H1 (cell line): Measurements from ENCODE around the gene SPI1. TPM values are rescaled to one million over a fixed set of nuclear protein-coding genes. Genes with fewer than 3 reads are reported as not detected.

Experiments
- CTCF ChIA-PET: fragments of 300-600 bp; sonication (Branson Sonifier 250); formaldehyde crosslinking; loops from one replicate; lab custom pipeline; 2021; ENCODE audit not compliant: partially characterized antibody; lab: Charles Lee
- POLR2A ChIA-PET: fragments of 300-600 bp; sonication (Branson Sonifier 250); formaldehyde crosslinking; loops from one replicate; lab custom pipeline; 2021; ENCODE audit warnings: inconsistent platforms; ENCODE audit not compliant: partially characterized antibody; lab: Charles Lee
- DNase-seq, 2 experiments: peaks; one replicate each; pipeline versions ENCODE4 v3.0.0 to v3.0.0-alpha.2; 2010 to 2022; ENCODE audit warnings: low spot score in 2 of 2, low read depth in 1 of 2, mixed read lengths in 1 of 2
- FAIRE-seq: peaks from 2 replicates; lab custom pipeline; 2011; peaks lifted over from hg19 to GRCh38; lab: Jason Lieb, UNC
- H2AFZ ChIP-seq: 2 replicates; pipeline ENCODE4 v1.8.1; 2012; ENCODE audit warnings: low read length, inconsistent platforms
- H2AK5ac ChIP-seq: 2 replicates; pipeline ENCODE4 v1.6.1; 2013; ENCODE audit warnings: low read depth, low read length
- H2BK120ac ChIP-seq: replicated peaks from 2 replicates; pipeline ENCODE3; 2013; ENCODE audit warnings: low read depth, low read length, inconsistent platforms
- H2BK12ac ChIP-seq: 2 replicates; pipeline ENCODE4 v1.6.1; 2013; ENCODE audit warnings: low read depth, low read length
- H2BK15ac ChIP-seq: 2 replicates; pipeline ENCODE4 v1.6.1; 2013; ENCODE audit warnings: low read length
- H2BK20ac ChIP-seq: 2 replicates; pipeline ENCODE4 v1.6.1; 2013; ENCODE audit warnings: low read length
- H2BK5ac ChIP-seq: 2 replicates; pipeline ENCODE4 v1.6.1; 2013; ENCODE audit warnings: low read depth, low read length
- H3K14ac ChIP-seq: 2 replicates; pipeline ENCODE4 v1.6.1; 2013; ENCODE audit warnings: inconsistent platforms; ENCODE audit not compliant: insufficient read length
- H3K18ac ChIP-seq: 2 replicates; pipeline ENCODE4 v1.6.1; 2013; ENCODE audit warnings: low read length; ENCODE audit errors: extremely low read depth
- H3K23ac ChIP-seq: 2 replicates; pipeline ENCODE4 v1.6.1; 2013; ENCODE audit warnings: inconsistent platforms; ENCODE audit not compliant: insufficient read length
- H3K23me2 ChIP-seq: 2 replicates; pipeline ENCODE4 v1.6.1; 2013; ENCODE audit warnings: low read depth, low read length
- H3K27ac ChIP-seq: 2 replicates; pipeline ENCODE4 v1.6.1; 2011; ENCODE audit warnings: low read depth, low read length, inconsistent platforms
- H3K27me3 ChIP-seq, 4 experiments: replicated peaks in 1 of 4; 1 replicate in 1 of 4; 2 replicates in 3 of 4; pipeline versions ENCODE4 v1.6.1 to v1.8.1; 2011 to 2013; ENCODE audit warnings: low read length in 3 of 4, mild to moderate bottlenecking in 3 of 4, inconsistent platforms in 2 of 4, mixed read lengths in 2 of 4, moderate library complexity in 1 of 4; ENCODE audit not compliant: control insufficient read depth in 3 of 4, insufficient read depth in 3 of 4; ENCODE audit errors: extremely low read depth in 1 of 4
- H3K36me3 ChIP-seq, 4 experiments: 2 replicates each; pipeline versions ENCODE4 v1.6.1 to v1.8.1; 2011 to 2013; ENCODE audit warnings: mild to moderate bottlenecking in 4 of 4, low read length in 3 of 4, moderate library complexity in 2 of 4, control low read depth in 1 of 4, inconsistent platforms in 1 of 4; ENCODE audit not compliant: insufficient read depth in 4 of 4, control insufficient read depth in 2 of 4
- H3K4ac ChIP-seq: replicated peaks from 2 replicates; pipeline ENCODE3; 2013; ENCODE audit warnings: low read length, low read depth, mixed read lengths, inconsistent platforms; ENCODE audit not compliant: insufficient read length
- H3K4me1 ChIP-seq, 4 experiments: replicated peaks in 1 of 4; 1 replicate in 1 of 4; 2 replicates in 3 of 4; pipeline versions ENCODE4 v1.6.1 to v1.8.1; 2011 to 2013; ENCODE audit warnings: low read length in 3 of 4, inconsistent platforms in 2 of 4, mixed read lengths in 1 of 4; ENCODE audit not compliant: insufficient read depth in 4 of 4, control insufficient read depth in 3 of 4
- H3K4me2 ChIP-seq, 2 experiments: 2 replicates each; pipeline versions ENCODE4 v1.6.1 to v1.8.1; 2011 to 2013; ENCODE audit warnings: low read depth in 2 of 2, low read length in 2 of 2, control low read depth in 1 of 2, inconsistent platforms in 1 of 2, mild to moderate bottlenecking in 1 of 2; ENCODE audit not compliant: insufficient read depth in 1 of 2
- H3K4me3 ChIP-seq, 4 experiments: fragments of 200-600, 300-600 bp in 1 of 4; sonication (generic), shearing (Covaris generic), sonication (Bioruptor Twin) in 1 of 4; 2 replicates each; pipeline versions ENCODE4 v1.5.1 to v1.8.1; 2011 to 2016; ENCODE audit warnings: low read length in 4 of 4, low read depth in 3 of 4, control low read depth in 2 of 4, inconsistent platforms in 2 of 4, mild to moderate bottlenecking in 2 of 4, mixed read lengths in 1 of 4, moderate library complexity in 1 of 4; ENCODE audit not compliant: insufficient read depth in 2 of 4; ENCODE audit errors: extremely low read depth in 1 of 4
- H3K56ac ChIP-seq: replicated peaks from 2 replicates; pipeline ENCODE3; 2013; ENCODE audit warnings: low read depth, mild to moderate bottlenecking, mixed read lengths, low read length, inconsistent platforms; ENCODE audit not compliant: insufficient read length
- H3K79me1 ChIP-seq: 2 replicates; pipeline ENCODE4 v1.6.1; 2013; ENCODE audit warnings: low read depth, low read length, control low read depth
- H3K79me2 ChIP-seq, 2 experiments: 2 replicates each; pipeline versions ENCODE4 v1.6.1 to v1.8.1; 2012 to 2013; ENCODE audit warnings: low read length in 2 of 2, mild to moderate bottlenecking in 2 of 2, inconsistent platforms in 1 of 2; ENCODE audit not compliant: insufficient read depth in 2 of 2, control insufficient read depth in 1 of 2
- H3K9ac ChIP-seq, 4 experiments: replicated peaks in 1 of 4; 1 replicate in 1 of 4; 2 replicates in 3 of 4; pipeline versions ENCODE4 v1.6.1 to v1.8.1; 2011 to 2013; ENCODE audit warnings: low read depth in 3 of 4, low read length in 3 of 4, control low read depth in 2 of 4, mild to moderate bottlenecking in 2 of 4, moderate library complexity in 2 of 4, inconsistent platforms in 1 of 4; ENCODE audit errors: extremely low read depth in 1 of 4
- H3K9me3 ChIP-seq, 2 experiments: 2 replicates each; pipeline versions ENCODE4 v1.6.1 to v1.8.1; 2012 to 2013; ENCODE audit warnings: mild to moderate bottlenecking in 2 of 2, moderate library complexity in 2 of 2, control low read depth in 1 of 2, inconsistent platforms in 1 of 2, low read depth in 1 of 2, low read length in 1 of 2, mixed read lengths in 1 of 2; ENCODE audit not compliant: insufficient read depth in 2 of 2
- H4K20me1 ChIP-seq, 2 experiments: replicated peaks in 1 of 2; 2 replicates each; pipeline versions ENCODE3 to v1.8.1; 2011 to 2013; ENCODE audit warnings: inconsistent platforms in 2 of 2, low read length in 2 of 2, mild to moderate bottlenecking in 1 of 2; ENCODE audit not compliant: insufficient read depth in 2 of 2, control insufficient read depth in 1 of 2
- H4K5ac ChIP-seq: 2 replicates; pipeline ENCODE4 v1.6.1; 2013; ENCODE audit warnings: low read length, low read depth, mixed read lengths, inconsistent platforms; ENCODE audit not compliant: insufficient read length
- H4K8ac ChIP-seq: 2 replicates; pipeline ENCODE4 v1.8.0; 2013; ENCODE audit warnings: mild to moderate bottlenecking, moderate library complexity, low read length, inconsistent platforms; ENCODE audit not compliant: insufficient read depth; ENCODE audit errors: extremely low read depth
- H4K91ac ChIP-seq: replicated peaks from 2 replicates; pipeline ENCODE3; 2013; ENCODE audit warnings: low read length, mixed read lengths, inconsistent platforms; ENCODE audit not compliant: insufficient read length
- BACH1 ChIP-seq: IDR thresholded peaks from 2 replicates; pipeline ENCODE4 v1.6.1; 2012; ENCODE audit warnings: low read length, improper control_type of control experiment
- CBX5 ChIP-seq: fragments of 300-800, 300-1000 bp; sonication (generic); IDR thresholded peaks from 2 replicates; pipeline ENCODE4 v1.7.1; 2016; ENCODE audit warnings: antibody characterized with exemption, low read length, low read depth
- NRF1 ChIP-seq: IDR thresholded peaks from 2 replicates; pipeline ENCODE4 v1.6.1; 2011; ENCODE audit warnings: mild to moderate bottlenecking, low read depth, low read length, improper control_type of control experiment
- POLR2A ChIP-seq, 2 experiments: IDR thresholded peaks; 1 replicate in 1 of 2; 2 replicates in 1 of 2; pipeline ENCODE4 v1.6.1; 2011; ENCODE audit warnings: low read depth in 2 of 2, low read length in 2 of 2, mild to moderate bottlenecking in 2 of 2; ENCODE audit errors: control extremely low read depth in 1 of 2
- WGBS, 2 experiments: shearing (Covaris generic) in 1 of 2; methylation state at CpG; one replicate each; pipeline versions ENCODE4 v1.1.6 to v1.1.7; 2013 to 2015; ENCODE audit warnings: low lambda C conversion rate in 2 of 2, mixed read lengths in 2 of 2, inconsistent platforms in 1 of 2, low coverage in 1 of 2, missing lambda C conversion rate in 1 of 2; ENCODE audit not compliant: insufficient replicate concordance in 2 of 2, insufficient coverage in 1 of 2, insufficient read length in 1 of 2; ENCODE audit errors: extremely low coverage in 1 of 2, missing lambda C conversion rate in 1 of 2; 5-methylcytosine and 5-hydroxymethylcytosine counted together
- polyA plus RNA-seq, 7 experiments: library from polyadenylated mRNA; depleted of rRNA in 3 of 7; stranded (reverse) in 5 of 7; unstranded in 2 of 7; fragments of >200 nt in 5 of 7; fragments of 200-250 nt in 2 of 7; gene quantifications; 1 replicate in 5 of 7; 2 replicates in 1 of 7; 4 replicates in 1 of 7; pipeline versions ENCODE4 v1.2.1 to v1.2.3, GENCODE V29; 2011 to 2013; ENCODE audit warnings: missing spikeins in 2 of 7, mixed read lengths in 2 of 7
- total RNA-seq: library from RNA; stranded (reverse); fragmentation: NEBNext Ultra II Directional; extraction: Animal tissue kit (Norgen Biotek cat#: 25700); gene quantifications from 2 replicates; pipeline ENCODE4 v1.2.1, GENCODE V29; 2021

SPI1 gene
- total and polyA plus RNA-seq, 2 of the 8 experiments (the other 6 are each of a cell fraction or from before 2014, with no cell fraction given) = 0.12 TPM; not detected in 1

- H3K9me3 ChIP-seq = no peaks in the 10 kb centered on the region
- no peak overlapping the region for H3K14ac ChIP-seq
- no peak for TF ChIP-seq CBX5
- no peak for TF ChIP-seq BACH1
- no peak for TF ChIP-seq POLR2A (IDR thresholded peaks at IDR 0.05; ENCODE audit: control extremely low read depth in 1 of 2, low read depth in 2 of 2, low read length in 2 of 2)
- TF ChIP-seq NRF1 = no peak
- no peak overlapping the region for H2BK5ac ChIP-seq
- WGBS, 2 experiments = 84% methylated on average over 14 of the region's 19 CpGs; no CpG with 5 or more reads in 1 of the 2 experiments
- H3K79me2 ChIP-seq = no peaks in the 10 kb centered on the region
- H2AK5ac ChIP-seq = no peak overlapping the region
- no peak overlapping the region for H2AFZ ChIP-seq
- no peak overlapping the region for H2BK15ac ChIP-seq
- peaks cover 5 to 17% (median 12%) of the 10 kb centered on the region in 4 experiments; a peak in 6 of 8 replicates for H3K36me3 ChIP-seq
- H3K27ac ChIP-seq = no peak overlapping the region
- H4K8ac ChIP-seq = no peak overlapping the region
- no peaks in the 10 kb centered on the region for H3K23me2 ChIP-seq
- H3K9ac ChIP-seq = no peak overlapping the region
- H4K91ac ChIP-seq = no peak overlapping the region
- no peak overlapping the region for H3K23ac ChIP-seq
- no peak overlapping the region for H4K5ac ChIP-seq
- H3K4me3 ChIP-seq = no peak overlapping the region
- no peak overlapping the region for H2BK20ac ChIP-seq
- ChIA-PET POLR2A (interaction anchor here (1.0 to 12.8 kb wide), 4 partner anchors 9 to 23 kb away, joined by 3 to 140 read pairs (median 4); partner anchors contain the start of gene PSMC3), CTCF (interaction anchor here (0.9 to 1.2 kb wide), 3 partner anchors 33 to 130 kb away, joined by 3 read pairs; no protein-coding TSS in a partner anchor)
- H3K18ac ChIP-seq = no peak overlapping the region
- H2BK120ac ChIP-seq = no peak overlapping the region
- FAIRE-seq = no peak
- no peak overlapping the region for H3K4ac ChIP-seq
- H3K4me1 ChIP-seq = peaks cover 0 to 2% (median 0%) of the 10 kb centered on the region in 4 experiments; a peak in 2 of 7 replicates
- H2BK12ac ChIP-seq = no peak overlapping the region
- no peaks in the 10 kb centered on the region for H3K79me1 ChIP-seq
- H3K56ac ChIP-seq = no peak overlapping the region
- DNase-seq = no peak
- H3K27me3 ChIP-seq = no peaks in the 10 kb centered on the region
- H4K20me1 ChIP-seq = peaks cover 0 to 11% of the 10 kb centered on the region in 2 experiments
- H3K4me2 ChIP-seq = no peak overlapping the region
Observed at GRCh38 chr11:47414685-47415070, 36.3 kb upstream of the SPI1 start.
